CD4-positive, alpha-beta memory T cell (primary cell): ENCODE measurements around the gene COPE. TPM values are rescaled to one million over a fixed set of nuclear protein-coding genes. Genes with fewer than 3 reads are reported as not detected.
A peak's percentile ranks its signal among the peaks of the same experiment; 100 is the strongest.
"Not testable (repeated sequence)": the region's sequence is repeated elsewhere in the genome, so short reads cannot be mapped to it uniquely, and the experiment has no call there.

Experiments
- CTCF ChIA-PET: fragments of 350-600 bp; sonication (Branson Sonifier 250); formaldehyde crosslinking; loops from one replicate; lab custom pipeline; 2021; ENCODE audit warnings: inconsistent platforms; ENCODE audit not compliant: partially characterized antibody; lab: Charles Lee
- POLR2A ChIA-PET: fragments of 350-600 bp; sonication (Branson Sonifier 250); formaldehyde crosslinking; loops from one replicate; lab custom pipeline; 2021; ENCODE audit not compliant: partially characterized antibody; lab: Charles Lee
- DNase-seq, 5 donors: peaks; one replicate each; pipeline versions ENCODE4 v3.0.0 to v3.0.0-alpha.2; 2020 to 2022; ENCODE audit warnings: mixed read lengths in 1 of 5
- H3K27ac ChIP-seq: one replicate; pipeline ENCODE4 v1.7.0; 2013; ENCODE audit warnings: low read depth, low read length
- H3K27me3 ChIP-seq: 2 replicates; pipeline ENCODE4 v1.7.0; 2013; ENCODE audit warnings: mild to moderate bottlenecking, low read length, moderate library complexity; ENCODE audit not compliant: insufficient read depth
- H3K36me3 ChIP-seq: 2 replicates; pipeline ENCODE4 v1.7.0; 2013; ENCODE audit warnings: mild to moderate bottlenecking, low read length, moderate library complexity; ENCODE audit not compliant: insufficient read depth
- H3K4me1 ChIP-seq: 2 replicates; pipeline ENCODE4 v1.7.0; 2013; ENCODE audit warnings: mild to moderate bottlenecking, low read length, moderate library complexity; ENCODE audit not compliant: insufficient read depth
- H3K4me3 ChIP-seq, 2 donors: one replicate each; pipeline ENCODE4 v1.7.0; 2013; ENCODE audit warnings: low read length in 2 of 2, mild to moderate bottlenecking in 1 of 2
- H3K9me3 ChIP-seq, 2 donors: one replicate each; pipeline ENCODE4 v1.7.0; 2013; ENCODE audit warnings: low read length in 2 of 2, control low read depth in 1 of 2; ENCODE audit not compliant: control insufficient read depth in 1 of 2
- H3K27ac Mint-ChIP-seq, 7 donors: one replicate each; pipeline ENCODE4 v1.8.0; 2020 to 2021; ENCODE audit warnings: mixed read lengths in 7 of 7, mild to moderate bottlenecking in 6 of 7, inconsistent platforms in 3 of 7, moderate library complexity in 3 of 7
- H3K27me3 Mint-ChIP-seq, 2 donors: one replicate each; pipeline ENCODE4 v1.8.0; 2020 to 2021; ENCODE audit warnings: mixed read lengths in 2 of 2
- H3K36me3 Mint-ChIP-seq, 2 donors: one replicate each; pipeline ENCODE4 v1.8.0; 2020 to 2021; ENCODE audit warnings: mixed read lengths in 2 of 2, inconsistent platforms in 1 of 2, mild to moderate bottlenecking in 1 of 2
- H3K4me1 Mint-ChIP-seq, 4 donors: one replicate each; pipeline ENCODE4 v1.8.0; 2020 to 2021; ENCODE audit warnings: mixed read lengths in 4 of 4, mild to moderate bottlenecking in 1 of 4
- H3K4me3 Mint-ChIP-seq, 8 donors: one replicate each; pipeline ENCODE4 v1.8.0; 2020 to 2021; ENCODE audit warnings: mixed read lengths in 8 of 8, mild to moderate bottlenecking in 7 of 8, moderate library complexity in 6 of 8, inconsistent platforms in 3 of 8
- H3K9me3 Mint-ChIP-seq, 8 donors: one replicate each; pipeline ENCODE4 v1.8.0; 2020 to 2021; ENCODE audit warnings: mixed read lengths in 8 of 8, mild to moderate bottlenecking in 5 of 8, inconsistent platforms in 3 of 8, moderate library complexity in 1 of 8
- intact Hi-C: fragments of 100-400 bp; cut with micrococcal nuclease; formaldehyde crosslinking; loops from one replicate; pipeline ENCODE4 v1.15.1; 2023
- polyA plus RNA-seq, 2 donors: library from polyadenylated mRNA; unstranded; fragments of 300-500 nt; fragmentation: Illumina TruSeq; gene quantifications; one replicate each; pipeline ENCODE4 v1.2.3, GENCODE V29; 2021
- total RNA-seq, 2 experiments: library from RNA; stranded (reverse); gene quantifications; one replicate each; pipeline ENCODE4 v1.2.3, GENCODE V29; 2021

The COPE gene
- total and polyA plus RNA-seq, 4 experiments from 2014 or later: 165 to 276 (median 221) TPM

GRCh38 chr19:18917593-18917992, 1.6 kb downstream of the COPE start:
- H3K27ac ChIP-seq, H3K9me3 Mint-ChIP-seq, DNase-seq, H3K27me3 Mint-ChIP-seq, H3K9me3 ChIP-seq, CTCF ChIA-PET, H3K27me3 ChIP-seq, H3K4me3 ChIP-seq: not testable (repeated sequence)
- peak overlapping the region in 6 of 7 donors; percentile 32 to 91 (median 76) for H3K27ac Mint-ChIP-seq
- Histone ChIP-seq H3K36me3 (peaks cover 25% of the 10 kb centered on the region), H3K4me1 (peaks cover 52% of the 10 kb centered on the region)
- peaks cover 23 to 78% (median 40%) of the 10 kb centered on the region in 4 donors for H3K4me1 Mint-ChIP-seq
- peak overlapping the region in 7 of 8 donors; percentile 70 to 95 (median 84) for H3K4me3 Mint-ChIP-seq
- POLR2A ChIA-PET: interaction anchor here (3.2 kb wide), 1 partner anchor 329 kb away, joined by 20 read pairs; the partner anchor contains the start of gene REX1BD
- H3K36me3 Mint-ChIP-seq: peaks cover 23 to 47% of the 10 kb centered on the region in 2 donors
- intact Hi-C loops: loop anchor here (5.0 to 10.0 kb wide), 4 partner anchors 53 to 1360 kb away; partner anchors contain the start of genes ARMC6, BORCS8, COLGALT1 and RFXANK

DNA sequence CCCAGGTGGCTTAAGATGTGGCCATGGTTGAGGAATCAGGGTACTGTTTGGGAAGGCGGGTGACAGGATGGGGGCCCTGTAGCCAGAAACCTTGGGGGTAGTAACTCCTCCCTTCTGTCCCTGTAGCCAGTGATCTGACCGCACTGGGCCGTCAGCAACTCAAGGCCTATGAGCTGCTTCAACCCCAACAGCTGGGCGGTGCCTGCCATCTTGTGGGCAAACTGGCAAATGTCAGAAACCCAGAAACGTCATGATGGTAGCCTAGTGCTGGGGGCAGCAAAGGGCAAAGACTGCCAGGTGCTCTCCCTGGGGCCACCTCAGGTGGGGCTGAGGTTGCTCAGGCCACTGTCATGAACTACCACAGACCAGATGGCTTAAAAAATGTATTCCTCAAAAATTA, 3.5 kb downstream of the COPE start:
- no peak for DNase-seq
- H3K27ac ChIP-seq: no peak overlapping the region
- peaks cover 46% of the 10 kb centered on the region for H3K4me1 ChIP-seq
- POLR2A ChIA-PET: no interaction called here
- Mint-ChIP-seq H3K36me3 (peaks cover 15 to 41% of the 10 kb centered on the region in 2 donors), H3K4me3 (peak overlapping the region in 5 of 8 donors; percentile 20 to 59 (median 34)), H3K27me3 (no peaks in the 10 kb centered on the region), H3K4me1 (peaks cover 20 to 71% (median 37%) of the 10 kb centered on the region in 4 donors), H3K27ac (peak overlapping the region in 2 of 7 donors; percentile 41 to 42), H3K9me3 (no peaks in the 10 kb centered on the region)
- CTCF ChIA-PET: no interaction called here
- H3K9me3 ChIP-seq: no peaks in the 10 kb centered on the region
- H3K27me3 ChIP-seq: no peaks in the 10 kb centered on the region
- H3K36me3 ChIP-seq: peaks cover 14% of the 10 kb centered on the region
- no peak overlapping the region for H3K4me3 ChIP-seq
- intact Hi-C loops: loop anchor here (5.0 to 10.0 kb wide), 4 partner anchors 51 to 1358 kb away; partner anchors contain the start of genes ARMC6, BORCS8, COLGALT1 and RFXANK

DNA sequence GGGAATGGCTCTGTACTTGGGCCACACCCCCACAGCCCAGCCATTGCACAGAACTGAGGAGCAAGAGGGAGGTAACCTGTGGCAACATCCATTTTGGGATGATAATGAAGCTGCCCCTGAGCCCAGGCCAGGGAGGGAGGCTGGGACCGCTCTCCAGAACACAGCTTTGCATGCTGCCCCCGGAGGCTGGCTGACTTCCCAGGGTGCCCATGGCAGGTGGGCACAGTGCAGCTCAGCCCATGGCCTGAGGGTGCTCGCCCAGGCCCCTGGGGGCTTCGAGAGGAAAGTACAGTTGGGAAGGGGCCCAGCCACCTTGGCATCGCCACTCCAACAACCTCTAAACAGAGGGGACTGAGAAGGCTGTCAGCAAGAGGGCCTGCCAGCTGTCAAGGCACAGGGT, 5.7 kb downstream of the COPE start:
- CTCF ChIA-PET: no interaction called here

DNA sequence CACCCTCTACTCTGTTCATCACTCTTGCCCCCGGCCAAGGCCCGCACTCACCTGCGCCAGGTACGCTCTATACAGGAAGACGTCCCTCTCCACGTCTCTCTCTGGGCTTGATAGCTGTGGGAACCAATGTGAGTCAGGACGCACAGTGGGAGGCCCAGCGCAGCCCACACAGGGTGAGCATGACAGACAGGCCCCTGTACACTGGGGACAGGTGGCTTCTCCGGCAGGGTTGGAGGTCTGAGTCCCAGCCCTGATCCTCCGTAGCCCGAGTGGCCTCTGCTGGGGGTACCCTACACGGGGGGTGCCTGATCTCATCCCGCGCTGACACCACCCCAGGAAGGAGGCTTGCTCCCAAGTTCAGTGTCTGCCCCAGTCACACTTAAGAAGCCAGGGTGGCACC, 6.3 kb downstream of the COPE start:
- Histone ChIP-seq H3K36me3 (peaks cover 28% of the 10 kb centered on the region), H3K27me3 (no peaks in the 10 kb centered on the region), H3K9me3 (no peaks in the 10 kb centered on the region), H3K27ac (no peak overlapping the region), H3K4me3 (no peak overlapping the region), H3K4me1 (peaks cover 29% of the 10 kb centered on the region)
- DNase-seq: no peak
- H3K27me3 Mint-ChIP-seq: no peaks in the 10 kb centered on the region
- H3K27ac Mint-ChIP-seq: peak overlapping the region in 2 of 7 donors; percentile 36 to 57
- peaks cover 20 to 33% of the 10 kb centered on the region in 2 donors for H3K36me3 Mint-ChIP-seq
- peaks cover 10 to 46% (median 18%) of the 10 kb centered on the region in 4 donors for H3K4me1 Mint-ChIP-seq
- H3K9me3 Mint-ChIP-seq: no peaks in the 10 kb centered on the region
- POLR2A ChIA-PET: no interaction called here
- H3K4me3 Mint-ChIP-seq: peak overlapping the region in 2 of 8 donors; percentile 5 to 39
- CTCF ChIA-PET: no interaction called here
- intact Hi-C loops: loop anchor here (10.0 kb wide), 2 partner anchors 48 to 122 kb away; partner anchors contain the start of genes ARMC6 and SUGP2

More for the DNA sequence above, 5.7 kb downstream of the COPE start:
- Mint-ChIP-seq H3K27me3 (no peaks in the 10 kb centered on the region), H3K27ac (peak overlapping the region in 1 of 7 donors; percentile 25), H3K4me3 (peak overlapping the region in 1 of 8 donors; percentile 5), H3K9me3 (no peaks in the 10 kb centered on the region), H3K4me1 (peaks cover 10 to 51% (median 22%) of the 10 kb centered on the region in 4 donors), H3K36me3 (peaks cover 20 to 33% of the 10 kb centered on the region in 2 donors)
- no peak overlapping the region for H3K4me3 ChIP-seq
- H3K9me3 ChIP-seq: no peaks in the 10 kb centered on the region
- no peak for DNase-seq
- peaks cover 35% of the 10 kb centered on the region for H3K4me1 ChIP-seq
- POLR2A ChIA-PET: no interaction called here
- no peaks in the 10 kb centered on the region for H3K27me3 ChIP-seq
- H3K36me3 ChIP-seq: peaks cover 27% of the 10 kb centered on the region
- H3K27ac ChIP-seq: no peak overlapping the region
- intact Hi-C loops: loop anchor here (10.0 kb wide), 2 partner anchors 49 to 121 kb away; partner anchors contain the start of genes ARMC6 and SUGP2

DNA sequence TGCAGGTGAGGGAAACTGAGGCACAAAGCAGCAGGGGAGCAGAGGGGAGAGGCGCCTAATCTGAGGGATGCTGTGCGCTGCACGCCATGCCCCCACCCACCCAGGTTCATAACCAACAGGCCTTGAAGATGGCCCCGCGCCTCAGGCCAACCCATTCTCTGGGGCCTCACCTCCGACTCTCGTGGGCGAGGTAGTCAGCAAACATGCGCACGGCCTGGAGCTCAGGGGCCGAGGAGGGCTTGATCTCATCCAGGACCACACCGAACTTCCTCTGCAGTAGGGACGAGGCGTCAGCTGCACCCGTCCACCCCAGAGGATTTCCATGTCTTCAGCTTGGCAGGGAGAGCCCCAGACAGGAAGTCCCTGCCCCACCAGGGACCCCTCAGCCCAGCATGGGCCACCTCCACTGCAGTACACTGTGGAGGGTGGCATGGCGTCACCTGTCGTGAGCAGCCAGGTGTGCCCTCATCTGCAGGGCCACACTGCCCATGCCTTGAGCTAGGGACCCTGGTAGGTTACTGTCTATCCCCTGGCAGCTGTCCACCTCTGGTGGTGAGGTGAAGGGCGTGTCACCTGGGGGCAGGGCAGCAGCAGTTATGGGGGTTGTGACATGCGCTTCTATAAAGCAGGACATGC, 8.3 kb downstream of the COPE start:
- no peak overlapping the region for H3K27ac Mint-ChIP-seq
- H3K27me3 Mint-ChIP-seq: no peaks in the 10 kb centered on the region
- intact Hi-C loops: loop anchor here (10.0 kb wide), 2 partner anchors 46 to 124 kb away; partner anchors contain the start of genes ARMC6 and SUGP2
- H3K36me3 Mint-ChIP-seq: peaks cover 16 to 35% of the 10 kb centered on the region in 2 donors
- Histone ChIP-seq H3K27me3 (no peaks in the 10 kb centered on the region), H3K27ac (no peak overlapping the region), H3K36me3 (peaks cover 45% of the 10 kb centered on the region), H3K4me1 (peaks cover 17% of the 10 kb centered on the region), H3K9me3 (no peaks in the 10 kb centered on the region), H3K4me3 (no peak overlapping the region)
- peaks cover 5 to 27% (median 12%) of the 10 kb centered on the region in 4 donors for H3K4me1 Mint-ChIP-seq
- CTCF ChIA-PET: interaction anchor here (0.7 kb wide), 1 partner anchor 453 kb away, joined by 3 read pairs; no protein-coding TSS in a partner anchor
- POLR2A ChIA-PET: no interaction called here
- H3K9me3 Mint-ChIP-seq: no peaks in the 10 kb centered on the region
- no peak overlapping the region for H3K4me3 Mint-ChIP-seq
- no peak for DNase-seq

DNA sequence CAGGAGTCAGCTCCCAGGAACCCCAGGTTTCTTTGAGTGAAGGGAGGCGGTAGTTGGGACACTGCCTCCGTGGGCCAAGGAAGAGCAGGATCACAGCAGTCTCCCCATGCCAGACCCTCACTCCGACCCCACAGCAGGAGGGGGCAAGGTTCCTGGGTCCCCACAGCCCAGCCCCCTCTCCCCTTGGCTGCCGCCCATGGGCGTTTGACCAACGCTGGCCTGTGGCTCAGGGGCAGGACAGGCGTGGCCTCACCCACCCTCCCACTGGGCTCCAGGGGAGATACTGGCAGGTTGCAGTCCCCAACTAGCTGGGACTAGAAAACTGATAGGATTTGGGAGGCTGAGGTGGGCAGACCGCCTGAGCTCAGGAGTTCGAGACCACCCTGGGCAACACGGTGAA, 9.2 kb downstream of the COPE start:
- Mint-ChIP-seq H3K27ac (no peak overlapping the region), H3K36me3 (peaks cover 18 to 33% of the 10 kb centered on the region in 2 donors), H3K4me1 (peaks cover 4 to 17% (median 6%) of the 10 kb centered on the region in 4 donors), H3K27me3 (no peaks in the 10 kb centered on the region), H3K9me3 (no peaks in the 10 kb centered on the region), H3K4me3 (no peak overlapping the region)
- Histone ChIP-seq H3K9me3 (no peaks in the 10 kb centered on the region), H3K4me3 (no peak overlapping the region), H3K27me3 (no peaks in the 10 kb centered on the region), H3K36me3 (peaks cover 54% of the 10 kb centered on the region), H3K27ac (no peak overlapping the region), H3K4me1 (peaks cover 9% of the 10 kb centered on the region)
- ChIA-PET POLR2A (interaction anchor here (0.6 to 3.0 kb wide), 3 partner anchors 9 to 1323 kb away, joined by 3 to 10 read pairs (median 3); partner anchors contain the start of genes COPE and DDX49), CTCF (no interaction called here)
- intact Hi-C loops: loop anchor here (10.0 kb wide), 2 partner anchors 45 to 125 kb away; partner anchors contain the start of genes ARMC6 and SUGP2
- no peak for DNase-seq
